Measurements from ENCODE around the gene MYMK.

The MYMK gene

GRCh38 chr9:133529874-133530273 is 5.1 kb upstream of the MYMK start:
- ATAC-seq: no peak
- TF ChIP-seq RARB (CRISPR knock-in tag; IDR thresholded peaks at IDR 0.05) (no peak), CSRNP3 (CRISPR knock-in tag; IDR thresholded peaks at IDR 0.05) (no peak), CREB5 (CRISPR knock-in tag; IDR thresholded peaks at IDR 0.05; ENCODE audit: low read depth) (no peak), POU6F1 (CRISPR knock-in tag; IDR thresholded peaks at IDR 0.05; ENCODE audit: borderline replicate concordance, low read depth) (no peak), SNAI2 (CRISPR knock-in tag; IDR thresholded peaks at IDR 0.05) (no peak), CSDC2 (CRISPR knock-in tag; IDR thresholded peaks at IDR 0.05) (no peak), PATZ1 (CRISPR knock-in tag; IDR thresholded peaks at IDR 0.05; ENCODE audit: borderline replicate concordance) (no peak), ZC3H10 (CRISPR knock-in tag; IDR thresholded peaks at IDR 0.05) (no peak), TCF4 (CRISPR knock-in tag; IDR thresholded peaks at IDR 0.05; ENCODE audit: borderline replicate concordance) (no peak), BACH2 (CRISPR knock-in tag; IDR thresholded peaks at IDR 0.05; ENCODE audit: borderline replicate concordance) (no peak), ZFP30 (CRISPR knock-in tag; IDR thresholded peaks at IDR 0.05) (no peak), ARNTL (CRISPR knock-in tag; IDR thresholded peaks at IDR 0.05; ENCODE audit: borderline replicate concordance, low read depth) (no peak), ESRRG (CRISPR knock-in tag; IDR thresholded peaks at IDR 0.05) (no peak), PPARA (CRISPR knock-in tag; IDR thresholded peaks at IDR 0.05; ENCODE audit: borderline replicate concordance) (no peak)

- TF ChIP-seq TOX (CRISPR knock-in tag; IDR thresholded peaks at IDR 0.05; ENCODE audit: borderline replicate concordance): no peak
- TF ChIP-seq OSR1 (CRISPR knock-in tag; IDR thresholded peaks at IDR 0.05): no peak
- no peak for TF ChIP-seq ZFP30 (CRISPR knock-in tag; IDR thresholded peaks at IDR 0.05)
- TF ChIP-seq ZNF70 (CRISPR knock-in tag; IDR thresholded peaks at IDR 0.05): no peak
- no peak for TF ChIP-seq ZNF8 (CRISPR knock-in tag; IDR thresholded peaks at IDR 0.05)
- no peak for TF ChIP-seq TCF4 (CRISPR knock-in tag; IDR thresholded peaks at IDR 0.05; ENCODE audit: borderline replicate concordance)
- TF ChIP-seq BACH2 (CRISPR knock-in tag; IDR thresholded peaks at IDR 0.05; ENCODE audit: borderline replicate concordance): no peak
- no peak for TF ChIP-seq SNAI2 (CRISPR knock-in tag; IDR thresholded peaks at IDR 0.05)
- no peak for TF ChIP-seq ZC3H10 (CRISPR knock-in tag; IDR thresholded peaks at IDR 0.05)
- no peak for TF ChIP-seq POU6F1 (CRISPR knock-in tag; IDR thresholded peaks at IDR 0.05; ENCODE audit: borderline replicate concordance, low read depth)
- TF ChIP-seq CREB5 (CRISPR knock-in tag; IDR thresholded peaks at IDR 0.05; ENCODE audit: low read depth): no peak
- no peak for TF ChIP-seq GLIS3 (CRISPR knock-in tag; IDR thresholded peaks at IDR 0.05)
- TF ChIP-seq ARNTL (CRISPR knock-in tag; IDR thresholded peaks at IDR 0.05; ENCODE audit: borderline replicate concordance, low read depth): no peak
- no peak for TF ChIP-seq ESRRG (CRISPR knock-in tag; IDR thresholded peaks at IDR 0.05)
- no peak for TF ChIP-seq PPARA (CRISPR knock-in tag; IDR thresholded peaks at IDR 0.05; ENCODE audit: borderline replicate concordance)
- TF ChIP-seq ISL1 (CRISPR knock-in tag; IDR thresholded peaks at IDR 0.05): no peak
- ATAC-seq: no peak
Observed at GRCh38 chr9:133529457-133529856, 4.7 kb upstream of the MYMK start.

GRCh38 chr9:133528876-133529241 is 4.1 kb upstream of the MYMK start:
- ATAC-seq: no peak
- no peak for TF ChIP-seq OSR1 (CRISPR knock-in tag; IDR thresholded peaks at IDR 0.05)
- TF ChIP-seq CSDC2 (CRISPR knock-in tag; IDR thresholded peaks at IDR 0.05): no peak
- TF ChIP-seq ZNF8 (CRISPR knock-in tag; IDR thresholded peaks at IDR 0.05): no peak
- no peak for TF ChIP-seq ZFP30 (CRISPR knock-in tag; IDR thresholded peaks at IDR 0.05)
- TF ChIP-seq ZC3H10 (CRISPR knock-in tag; IDR thresholded peaks at IDR 0.05): no peak
- no peak for TF ChIP-seq ESRRG (CRISPR knock-in tag; IDR thresholded peaks at IDR 0.05)
- TF ChIP-seq SNAI2 (CRISPR knock-in tag; IDR thresholded peaks at IDR 0.05): no peak
- TF ChIP-seq PATZ1 (CRISPR knock-in tag; IDR thresholded peaks at IDR 0.05; ENCODE audit: borderline replicate concordance): no peak
- no peak for TF ChIP-seq ZNF70 (CRISPR knock-in tag; IDR thresholded peaks at IDR 0.05)
- no peak for TF ChIP-seq CREB5 (CRISPR knock-in tag; IDR thresholded peaks at IDR 0.05; ENCODE audit: low read depth)
- no peak for TF ChIP-seq POU6F1 (CRISPR knock-in tag; IDR thresholded peaks at IDR 0.05; ENCODE audit: borderline replicate concordance, low read depth)
- TF ChIP-seq ZFP3 (CRISPR knock-in tag; IDR thresholded peaks at IDR 0.05): no peak

All from SK-N-SH treated with all-trans-retinoic acid at 6 μM for 48 hours (cell line).